Measurements from ENCODE around the gene KRTCAP3.

- TF ChIP-seq, protein P1, sequence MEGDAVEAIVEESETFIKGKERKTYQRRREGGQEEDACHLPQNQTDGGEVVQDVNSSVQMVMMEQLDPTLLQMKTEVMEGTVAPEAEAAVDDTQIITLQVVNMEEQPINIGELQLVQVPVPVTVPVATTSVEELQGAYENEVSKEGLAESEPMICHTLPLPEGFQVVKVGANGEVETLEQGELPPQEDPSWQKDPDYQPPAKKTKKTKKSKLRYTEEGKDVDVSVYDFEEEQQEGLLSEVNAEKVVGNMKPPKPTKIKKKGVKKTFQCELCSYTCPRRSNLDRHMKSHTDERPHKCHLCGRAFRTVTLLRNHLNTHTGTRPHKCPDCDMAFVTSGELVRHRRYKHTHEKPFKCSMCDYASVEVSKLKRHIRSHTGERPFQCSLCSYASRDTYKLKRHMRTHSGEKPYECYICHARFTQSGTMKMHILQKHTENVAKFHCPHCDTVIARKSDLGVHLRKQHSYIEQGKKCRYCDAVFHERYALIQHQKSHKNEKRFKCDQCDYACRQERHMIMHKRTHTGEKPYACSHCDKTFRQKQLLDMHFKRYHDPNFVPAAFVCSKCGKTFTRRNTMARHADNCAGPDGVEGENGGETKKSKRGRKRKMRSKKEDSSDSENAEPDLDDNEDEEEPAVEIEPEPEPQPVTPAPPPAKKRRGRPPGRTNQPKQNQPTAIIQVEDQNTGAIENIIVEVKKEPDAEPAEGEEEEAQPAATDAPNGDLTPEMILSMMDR (IDR thresholded peaks at IDR 0.05; ENCODE audit: control extremely low read depth in 1 of 3, insufficient read depth in 1 of 3, low read depth in 1 of 3, low read length in 3 of 3): no peak
- TF ChIP-seq EZH2 (IDR thresholded peaks at IDR 0.05; ENCODE audit: low read depth, low read length, severe bottlenecking) (no peak), BACH1 (IDR thresholded peaks at IDR 0.05; ENCODE audit: low read length) (no peak), TAF1 (IDR thresholded peaks at IDR 0.05; ENCODE audit: low read depth, low read length) (no peak), POLR2A (IDR thresholded peaks at IDR 0.05; ENCODE audit: control extremely low read depth in 1 of 2, low read depth in 2 of 2, low read length in 2 of 2) (no peak), EGR1 (IDR thresholded peaks at IDR 0.05; ENCODE audit: borderline replicate concordance, low read depth, low read length) (no peak), TBP (IDR thresholded peaks at IDR 0.05; ENCODE audit: low read depth, low read length) (no peak), MAX (IDR thresholded peaks at IDR 0.05) (no peak), SIN3A (conservative IDR thresholded peaks at IDR 0.05 in 1 of 2, IDR thresholded peaks at IDR 0.05 in 1 of 2; ENCODE audit: low read depth in 1 of 2, low read length in 2 of 2) (no peak)
Measured at GRCh38 chr2:27451095-27451494, 8.9 kb downstream of the KRTCAP3 start.
